Upper lobe of left lung (tissue), 4 donors: ENCODE data around the gene ELOVL6.

Experiments
- CTCF ChIP-seq, 6 experiments: fragments of 450-650 bp in 4 of 6; fragments of 200-600 bp in 2 of 6; sonication (generic) in 2 of 6; IDR thresholded peaks; one replicate each; pipeline ENCODE4 v1.5.1; 2016 to 2019; ENCODE audit warnings: antibody characterized with exemption in 6 of 6
- EP300 ChIP-seq, 4 donors: sonication (generic); formaldehyde crosslinking; IDR thresholded peaks; one replicate each; pipeline ENCODE4 v1.5.1; 2017; ENCODE audit warnings: antibody characterized with exemption in 4 of 4, control low read depth in 2 of 4
- POLR2A ChIP-seq, 4 donors: fragments of 450-650 bp; IDR thresholded peaks; one replicate each; pipeline ENCODE4 v1.5.1; 2016 to 2017; ENCODE audit warnings: antibody characterized with exemption in 4 of 4, mild to moderate bottlenecking in 2 of 4

GRCh38 chr4:110092646-110093045 is 105.8 kb downstream of the ELOVL6 start:
- TF ChIP-seq CTCF (IDR thresholded peaks at IDR 0.05): no peak
- no peak for TF ChIP-seq EP300 (IDR thresholded peaks at IDR 0.05)
- no peak for TF ChIP-seq POLR2A (IDR thresholded peaks at IDR 0.05)
